Neural crest cell (in vitro differentiated cells): ENCODE measurements around the gene WWOX. TPM values are rescaled to one million over a fixed set of nuclear protein-coding genes. Genes with fewer than 3 reads are reported as not detected.

Experiments used
- DNase-seq: peaks from one replicate; pipeline ENCODE4 v3.0.0; 2021; ENCODE audit warnings: low read depth, mixed read lengths, low spot score
- H3K27ac Mint-ChIP-seq: one replicate; pipeline ENCODE4 v1.8.0; 2021; ENCODE audit warnings: mild to moderate bottlenecking, mixed read lengths; ENCODE audit not compliant: unreplicated experiment
- H3K27me3 Mint-ChIP-seq: 2 replicates; pipeline ENCODE4 v1.8.0; 2021; ENCODE audit warnings: low read depth, mild to moderate bottlenecking, mixed read lengths
- H3K36me3 Mint-ChIP-seq: 2 replicates; pipeline ENCODE4 v1.8.0; 2021; ENCODE audit warnings: low read depth, mild to moderate bottlenecking, mixed read lengths
- H3K4me1 Mint-ChIP-seq: 2 replicates; pipeline ENCODE4 v1.8.0; 2021; ENCODE audit warnings: mixed read lengths
- H3K4me3 Mint-ChIP-seq: one replicate; pipeline ENCODE4 v1.8.0; 2021; ENCODE audit warnings: mild to moderate bottlenecking, mixed read lengths
- H3K9me3 Mint-ChIP-seq: 2 replicates; pipeline ENCODE4 v1.8.0; 2021; ENCODE audit warnings: mixed read lengths
- total RNA-seq: library from RNA; stranded (reverse); gene quantifications from 2 replicates; pipeline ENCODE4 v1.2.1, GENCODE V29; 2021
- TF ChIP-seq, protein P1 (sequence below): fragments of 200-600 bp; sonication (generic); conservative IDR thresholded peaks from 2 replicates; pipeline ENCODE4 v1.5.0; 2021; ENCODE audit warnings: antibody characterized with exemption, mild to moderate bottlenecking

WWOX gene
- total RNA-seq, 1 donor from 2014 or later = 30.5 TPM

DNA sequence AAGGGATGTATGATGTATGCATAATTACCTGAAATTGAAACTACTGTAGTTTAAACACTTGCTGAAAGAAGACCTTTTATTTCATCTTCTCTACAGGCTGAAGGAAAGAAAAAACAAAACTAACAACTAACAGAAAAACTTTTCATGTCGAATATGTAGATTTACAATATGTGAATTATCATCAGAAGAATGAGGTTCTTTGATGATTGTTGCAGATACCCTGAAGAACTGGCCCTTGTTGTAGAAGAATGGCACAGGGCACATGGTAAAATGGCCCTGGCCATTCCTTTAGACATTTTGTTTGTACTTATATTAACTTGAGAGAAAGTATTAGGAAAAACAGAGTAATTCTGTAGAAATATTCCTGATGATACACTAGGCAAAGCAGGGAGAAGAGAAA lies 1057.3 kb downstream of the WWOX start:
- H3K4me3 Mint-ChIP-seq = no peak overlapping the region
- H3K27ac Mint-ChIP-seq = no peak overlapping the region
- no peak for DNase-seq
- no peaks in the 10 kb centered on the region for H3K9me3 Mint-ChIP-seq
- no peaks in the 10 kb centered on the region for H3K36me3 Mint-ChIP-seq
- peaks cover 7% of the 10 kb centered on the region for H3K27me3 Mint-ChIP-seq
- TF ChIP-seq, protein P1, sequence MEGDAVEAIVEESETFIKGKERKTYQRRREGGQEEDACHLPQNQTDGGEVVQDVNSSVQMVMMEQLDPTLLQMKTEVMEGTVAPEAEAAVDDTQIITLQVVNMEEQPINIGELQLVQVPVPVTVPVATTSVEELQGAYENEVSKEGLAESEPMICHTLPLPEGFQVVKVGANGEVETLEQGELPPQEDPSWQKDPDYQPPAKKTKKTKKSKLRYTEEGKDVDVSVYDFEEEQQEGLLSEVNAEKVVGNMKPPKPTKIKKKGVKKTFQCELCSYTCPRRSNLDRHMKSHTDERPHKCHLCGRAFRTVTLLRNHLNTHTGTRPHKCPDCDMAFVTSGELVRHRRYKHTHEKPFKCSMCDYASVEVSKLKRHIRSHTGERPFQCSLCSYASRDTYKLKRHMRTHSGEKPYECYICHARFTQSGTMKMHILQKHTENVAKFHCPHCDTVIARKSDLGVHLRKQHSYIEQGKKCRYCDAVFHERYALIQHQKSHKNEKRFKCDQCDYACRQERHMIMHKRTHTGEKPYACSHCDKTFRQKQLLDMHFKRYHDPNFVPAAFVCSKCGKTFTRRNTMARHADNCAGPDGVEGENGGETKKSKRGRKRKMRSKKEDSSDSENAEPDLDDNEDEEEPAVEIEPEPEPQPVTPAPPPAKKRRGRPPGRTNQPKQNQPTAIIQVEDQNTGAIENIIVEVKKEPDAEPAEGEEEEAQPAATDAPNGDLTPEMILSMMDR = no peak
- peaks cover 53% of the 10 kb centered on the region for H3K4me1 Mint-ChIP-seq

DNA sequence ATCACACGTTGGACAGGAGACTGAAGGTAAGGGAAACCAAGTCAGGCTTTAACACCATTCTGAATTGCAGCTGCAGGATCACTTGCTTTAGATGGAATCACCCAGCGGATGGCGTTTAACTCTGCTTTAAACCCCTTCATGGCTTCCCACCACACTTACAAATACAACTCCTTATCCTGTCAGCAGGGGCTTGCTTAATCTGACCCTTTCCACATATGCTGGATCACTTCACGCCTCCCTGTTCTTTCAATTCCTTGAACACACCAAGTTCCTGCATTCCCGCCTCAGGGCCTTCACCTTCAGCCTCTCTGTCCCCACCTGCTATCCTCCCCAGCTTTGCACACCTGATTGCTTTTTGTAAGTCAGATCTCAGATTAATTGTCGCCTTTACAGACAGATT lies 1058.9 kb downstream of the WWOX start:
- Mint-ChIP-seq H3K4me3 (no peak overlapping the region), H3K36me3 (no peaks in the 10 kb centered on the region), H3K9me3 (no peaks in the 10 kb centered on the region), H3K27ac (no peak overlapping the region), H3K4me1 (peaks cover 47% of the 10 kb centered on the region), H3K27me3 (peaks cover 2% of the 10 kb centered on the region)
- TF ChIP-seq, protein P1 = no peak
- DNase-seq = no peak

DNA sequence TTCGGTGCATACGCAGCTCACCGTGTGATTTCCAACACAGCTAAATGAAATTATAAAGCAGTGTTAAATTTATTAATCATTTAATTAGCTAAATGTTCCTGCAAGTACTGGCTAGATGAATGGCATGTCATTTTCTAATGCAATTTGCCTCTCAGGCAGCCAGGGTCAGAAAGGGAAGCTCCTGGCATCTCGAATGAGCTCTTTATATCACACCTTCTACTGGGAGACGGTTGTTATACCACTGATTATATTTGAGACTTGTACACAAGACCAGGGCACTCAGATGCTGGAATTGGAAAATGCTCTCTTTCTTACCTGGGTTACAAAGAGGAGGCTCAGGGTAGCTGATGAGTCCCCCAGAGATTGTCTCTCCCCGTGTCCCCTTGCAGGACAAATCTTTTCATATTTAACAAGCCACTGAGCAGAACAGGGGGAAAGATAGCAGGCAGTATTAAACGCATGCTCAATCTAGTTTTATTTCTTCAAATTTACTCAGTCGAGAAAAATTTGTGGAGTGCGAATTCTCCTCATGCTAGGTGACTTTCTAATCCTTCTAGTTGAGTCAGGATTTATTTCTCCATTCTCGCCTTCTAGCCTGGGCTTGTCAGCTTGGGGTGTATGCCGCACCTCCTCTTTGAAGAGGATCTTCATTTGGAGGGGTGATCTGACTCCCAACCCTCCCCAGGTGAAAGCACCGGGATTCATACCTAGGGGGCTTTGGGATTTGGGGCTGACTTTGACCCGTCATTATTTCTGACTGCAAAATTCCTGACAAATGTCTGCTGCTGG lies 1060.0 kb downstream of the WWOX start:
- Mint-ChIP-seq H3K27me3 (peaks cover 2% of the 10 kb centered on the region), H3K4me1 (peaks cover 48% of the 10 kb centered on the region)

DNA sequence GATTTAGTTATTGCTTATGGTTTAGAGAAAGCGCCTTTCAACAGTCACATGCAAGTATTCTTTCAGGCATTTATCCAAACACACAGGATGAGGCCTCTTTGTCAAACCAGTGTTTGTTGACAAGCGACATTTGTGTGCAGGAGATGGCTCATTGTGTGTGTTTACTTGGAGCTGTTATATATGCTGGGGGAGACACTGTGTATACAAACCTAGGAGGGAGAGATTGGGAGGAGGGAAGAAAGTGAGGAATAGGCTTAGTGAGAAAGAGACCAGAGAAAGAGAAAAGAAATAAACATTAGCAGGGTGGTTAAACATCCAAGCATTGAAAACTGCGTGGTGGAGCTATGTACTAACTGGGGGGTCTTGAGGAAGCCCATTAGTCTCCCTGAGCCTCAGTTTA lies 1063.5 kb downstream of the WWOX start:
- DNase-seq = no peak
- TF ChIP-seq, protein P1 = no peak
- Mint-ChIP-seq H3K4me1 (peaks cover 46% of the 10 kb centered on the region), H3K4me3 (no peak overlapping the region), H3K36me3 (peaks cover 2% of the 10 kb centered on the region), H3K9me3 (peaks cover 4% of the 10 kb centered on the region), H3K27me3 (peaks cover 2% of the 10 kb centered on the region), H3K27ac (no peak overlapping the region)

More for the DNA sequence above, 1060.0 kb downstream of the WWOX start:
- TF ChIP-seq, protein P1 = no peak
- no peaks in the 10 kb centered on the region for H3K36me3 Mint-ChIP-seq
- H3K27ac Mint-ChIP-seq = no peak overlapping the region
- DNase-seq = no peak
- H3K4me3 Mint-ChIP-seq = no peak overlapping the region
- H3K9me3 Mint-ChIP-seq = no peaks in the 10 kb centered on the region

DNA sequence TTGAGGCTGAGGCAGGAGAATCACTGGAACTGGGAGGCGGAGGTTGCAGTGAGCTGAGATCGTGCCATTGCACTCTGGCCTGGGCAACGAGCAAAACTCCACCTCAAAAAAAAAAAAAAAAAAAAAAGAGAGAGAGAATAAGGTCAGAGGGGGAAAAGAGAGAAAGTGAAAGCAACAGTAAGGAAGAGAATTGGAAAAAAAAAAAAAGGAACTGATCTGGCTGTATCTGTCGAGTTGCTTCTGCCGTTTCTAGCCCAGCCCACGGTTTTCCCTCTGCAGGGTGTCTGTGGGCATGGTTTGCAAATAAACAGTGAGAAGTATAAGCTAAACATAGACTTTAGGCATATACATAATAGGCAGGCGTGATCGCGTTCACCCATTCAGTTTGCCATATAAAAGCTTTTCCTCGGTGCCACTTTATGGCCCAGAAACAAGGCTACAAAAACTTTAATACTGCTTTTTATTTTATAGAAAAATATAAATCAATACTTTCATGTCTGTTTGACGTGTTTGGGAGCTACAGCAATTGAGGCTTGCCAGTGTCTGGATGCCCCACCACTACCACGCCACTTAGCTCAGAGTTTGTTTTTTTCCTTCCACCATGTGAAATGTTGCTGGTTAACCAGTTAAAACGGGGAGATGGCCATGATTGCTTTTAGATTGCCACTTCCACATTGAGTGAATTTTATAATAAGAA lies 1064.4 kb downstream of the WWOX start:
- no peak overlapping the region for H3K27ac Mint-ChIP-seq
- no peak for DNase-seq
- H3K36me3 Mint-ChIP-seq = peaks cover 4% of the 10 kb centered on the region
- H3K4me3 Mint-ChIP-seq = no peak overlapping the region
- no peaks in the 10 kb centered on the region for H3K27me3 Mint-ChIP-seq
- H3K4me1 Mint-ChIP-seq = peaks cover 39% of the 10 kb centered on the region
- peaks cover 6% of the 10 kb centered on the region for H3K9me3 Mint-ChIP-seq
- TF ChIP-seq, protein P1 = no peak
